Measurements from ENCODE around the gene CSNK2A1.

CSNK2A1 gene

DNA sequence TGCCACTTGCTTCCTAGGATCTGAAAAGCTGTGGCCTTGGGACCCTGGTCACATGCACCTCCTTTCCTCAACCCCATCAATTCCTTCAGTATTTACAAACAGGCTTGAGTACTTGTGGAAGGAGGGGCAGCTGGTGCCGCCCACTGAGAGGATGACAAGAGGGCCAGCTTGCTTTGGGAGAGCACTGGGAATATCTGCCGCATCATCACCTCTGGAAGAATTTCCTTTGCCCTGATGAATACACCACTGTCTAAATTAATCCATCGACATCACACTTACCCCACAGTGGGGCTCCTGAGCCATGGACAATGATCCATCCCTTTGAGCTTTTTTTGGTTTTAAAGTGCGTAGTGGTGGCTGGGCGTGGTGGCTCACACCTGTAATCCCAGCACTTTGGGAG is 107.1 kb downstream of the CSNK2A1 start:
- Histone ChIP-seq H3K4me2 (ENCODE audit: low read length) (no peak overlapping the region), H3K27ac (ENCODE audit: low read length) (no peak overlapping the region), H3K4me1 (ENCODE audit: low read length) (peaks cover 14% of the 10 kb centered on the region), H3K4me3 (ENCODE audit: low read length) (no peak overlapping the region), H3K9ac (ENCODE audit: low read length) (no peak overlapping the region), H3K36me3 (replicated peaks; ENCODE audit: low read depth, low read length) (peaks cover 66% of the 10 kb centered on the region), H3K79me2 (ENCODE audit: low read length) (no peaks in the 10 kb centered on the region), H3K27me3 (ENCODE audit: low read depth, low read length) (no peaks in the 10 kb centered on the region), H4K20me1 (ENCODE audit: insufficient read depth, low read length) (no peaks in the 10 kb centered on the region), H3K9me3 (ENCODE audit: insufficient read depth, low read length) (no peaks in the 10 kb centered on the region), H2AFZ (ENCODE audit: low read depth, low read length) (no peak overlapping the region)
- TF ChIP-seq EZH2phosphoT487 (IDR thresholded peaks at IDR 0.05; ENCODE audit: low read depth), result no peak
- TF ChIP-seq, protein P1, sequence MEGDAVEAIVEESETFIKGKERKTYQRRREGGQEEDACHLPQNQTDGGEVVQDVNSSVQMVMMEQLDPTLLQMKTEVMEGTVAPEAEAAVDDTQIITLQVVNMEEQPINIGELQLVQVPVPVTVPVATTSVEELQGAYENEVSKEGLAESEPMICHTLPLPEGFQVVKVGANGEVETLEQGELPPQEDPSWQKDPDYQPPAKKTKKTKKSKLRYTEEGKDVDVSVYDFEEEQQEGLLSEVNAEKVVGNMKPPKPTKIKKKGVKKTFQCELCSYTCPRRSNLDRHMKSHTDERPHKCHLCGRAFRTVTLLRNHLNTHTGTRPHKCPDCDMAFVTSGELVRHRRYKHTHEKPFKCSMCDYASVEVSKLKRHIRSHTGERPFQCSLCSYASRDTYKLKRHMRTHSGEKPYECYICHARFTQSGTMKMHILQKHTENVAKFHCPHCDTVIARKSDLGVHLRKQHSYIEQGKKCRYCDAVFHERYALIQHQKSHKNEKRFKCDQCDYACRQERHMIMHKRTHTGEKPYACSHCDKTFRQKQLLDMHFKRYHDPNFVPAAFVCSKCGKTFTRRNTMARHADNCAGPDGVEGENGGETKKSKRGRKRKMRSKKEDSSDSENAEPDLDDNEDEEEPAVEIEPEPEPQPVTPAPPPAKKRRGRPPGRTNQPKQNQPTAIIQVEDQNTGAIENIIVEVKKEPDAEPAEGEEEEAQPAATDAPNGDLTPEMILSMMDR (IDR thresholded peaks at IDR 0.05; ENCODE audit: low read depth, low read length), result no peak

DNA sequence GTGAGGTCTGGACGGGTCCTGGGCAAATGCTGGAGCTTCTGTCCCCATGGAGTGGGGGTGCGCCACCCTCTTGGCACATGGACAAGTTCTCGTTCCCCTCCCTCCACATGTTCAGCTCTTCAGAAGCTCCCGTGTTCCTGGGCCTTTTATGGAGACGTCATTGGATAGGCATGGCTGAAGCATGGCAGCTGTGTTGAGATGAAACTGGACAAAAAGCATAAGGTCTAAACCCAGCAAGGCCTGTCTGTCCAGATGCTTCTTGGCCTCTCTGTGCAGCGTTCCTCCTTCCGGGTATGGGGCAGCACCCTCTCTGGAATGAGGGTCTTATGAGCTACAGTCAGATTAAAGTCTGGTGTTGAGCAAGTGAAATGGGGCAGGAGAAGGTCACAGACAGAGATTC is 108.0 kb downstream of the CSNK2A1 start:
- Histone ChIP-seq H3K27me3 (ENCODE audit: low read depth, low read length) (no peaks in the 10 kb centered on the region), H3K9ac (ENCODE audit: low read length) (no peak overlapping the region), H3K79me2 (ENCODE audit: low read length) (no peaks in the 10 kb centered on the region), H3K36me3 (replicated peaks; ENCODE audit: low read depth, low read length) (peaks cover 60% of the 10 kb centered on the region), H4K20me1 (ENCODE audit: insufficient read depth, low read length) (no peaks in the 10 kb centered on the region), H2AFZ (ENCODE audit: low read depth, low read length) (no peak overlapping the region), H3K4me3 (ENCODE audit: low read length) (no peak overlapping the region), H3K9me3 (ENCODE audit: insufficient read depth, low read length) (no peaks in the 10 kb centered on the region), H3K4me1 (ENCODE audit: low read length) (peaks cover 14% of the 10 kb centered on the region), H3K4me2 (ENCODE audit: low read length) (no peak overlapping the region), H3K27ac (ENCODE audit: low read length) (no peak overlapping the region)
- TF ChIP-seq EZH2phosphoT487 (IDR thresholded peaks at IDR 0.05; ENCODE audit: low read depth), result no peak

DNA sequence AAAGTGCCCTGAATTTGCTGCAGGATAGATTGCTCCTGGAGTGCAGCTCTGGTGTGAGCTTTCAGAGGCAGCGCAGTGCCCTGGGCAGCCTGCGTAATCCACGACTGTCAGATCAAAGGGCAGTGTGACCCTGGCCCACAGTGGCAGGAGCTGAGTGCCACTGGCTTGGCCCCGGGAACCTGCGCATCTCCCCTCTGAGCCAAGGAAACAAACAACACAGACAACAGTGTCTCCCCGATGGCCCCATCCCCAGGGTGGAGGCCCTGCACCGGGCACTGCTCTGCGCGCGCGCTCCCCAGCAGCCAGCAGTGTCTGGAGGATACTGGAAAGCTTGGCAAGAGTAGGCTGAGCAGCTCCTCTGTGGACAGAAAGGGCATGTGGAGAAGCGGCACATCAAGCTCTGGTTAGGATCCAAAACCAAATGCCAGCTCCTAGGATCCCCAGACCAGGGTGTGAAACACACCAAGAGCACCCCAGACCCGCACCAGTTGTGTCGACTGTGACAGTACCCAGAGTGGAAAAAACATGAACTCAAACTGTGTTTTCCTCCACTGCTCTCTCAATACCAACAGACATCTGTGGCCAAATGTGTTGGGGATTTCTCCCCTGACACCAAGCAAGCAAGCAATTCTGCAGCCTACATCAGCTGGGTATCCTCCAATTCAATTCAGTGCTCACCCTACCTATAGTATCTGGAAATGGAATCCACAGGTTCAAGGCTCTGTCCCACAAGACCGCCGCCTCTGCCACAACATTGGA is 108.8 kb downstream of the CSNK2A1 start:
- Histone ChIP-seq H3K4me3 (ENCODE audit: low read length) (no peak overlapping the region), H4K20me1 (ENCODE audit: insufficient read depth, low read length) (no peaks in the 10 kb centered on the region), H3K4me2 (ENCODE audit: low read length) (no peak overlapping the region), H3K27me3 (ENCODE audit: low read depth, low read length) (no peaks in the 10 kb centered on the region), H3K36me3 (replicated peaks; ENCODE audit: low read depth, low read length) (peaks cover 58% of the 10 kb centered on the region), H2AFZ (ENCODE audit: low read depth, low read length) (no peak overlapping the region), H3K79me2 (ENCODE audit: low read length) (no peaks in the 10 kb centered on the region), H3K27ac (ENCODE audit: low read length) (no peak overlapping the region), H3K9me3 (ENCODE audit: insufficient read depth, low read length) (no peaks in the 10 kb centered on the region), H3K4me1 (ENCODE audit: low read length) (peaks cover 14% of the 10 kb centered on the region), H3K9ac (ENCODE audit: low read length) (no peak overlapping the region)
- TF ChIP-seq, protein P1 (IDR thresholded peaks at IDR 0.05; ENCODE audit: low read depth, low read length), result no peak
- TF ChIP-seq EZH2phosphoT487 (IDR thresholded peaks at IDR 0.05; ENCODE audit: low read depth), result no peak

DNA sequence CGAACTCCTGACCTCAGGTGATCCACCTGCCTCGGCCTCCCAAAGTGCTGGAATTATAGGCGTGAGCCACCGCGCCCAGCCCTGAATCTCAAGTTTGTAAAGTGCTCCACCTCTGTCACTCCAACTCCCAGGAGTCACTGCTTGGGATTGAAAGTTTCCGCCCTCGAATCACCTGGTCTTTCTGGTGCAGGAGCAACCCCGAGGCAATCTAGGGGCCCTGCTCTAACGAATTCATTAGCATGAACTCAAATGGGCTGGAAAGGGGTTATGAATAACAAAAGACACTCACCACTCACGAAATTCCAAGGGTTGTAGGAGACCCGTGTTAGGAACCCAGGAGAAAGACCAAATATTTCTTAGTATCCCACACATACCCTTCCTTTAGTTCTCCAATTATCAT is 109.4 kb downstream of the CSNK2A1 start:
- Histone ChIP-seq H3K9me3 (ENCODE audit: insufficient read depth, low read length) (no peaks in the 10 kb centered on the region), H3K27ac (ENCODE audit: low read length) (no peak overlapping the region), H3K4me2 (ENCODE audit: low read length) (no peak overlapping the region), H4K20me1 (ENCODE audit: insufficient read depth, low read length) (no peaks in the 10 kb centered on the region), H3K27me3 (ENCODE audit: low read depth, low read length) (no peaks in the 10 kb centered on the region), H3K9ac (ENCODE audit: low read length) (no peak overlapping the region), H3K4me3 (ENCODE audit: low read length) (no peak overlapping the region), H3K36me3 (replicated peaks; ENCODE audit: low read depth, low read length) (peaks cover 52% of the 10 kb centered on the region), H3K4me1 (ENCODE audit: low read length) (peaks cover 14% of the 10 kb centered on the region), H3K79me2 (ENCODE audit: low read length) (no peaks in the 10 kb centered on the region), H2AFZ (ENCODE audit: low read depth, low read length) (no peak overlapping the region)
- TF ChIP-seq, protein P1 (IDR thresholded peaks at IDR 0.05; ENCODE audit: low read depth, low read length), result no peak
- no peak for TF ChIP-seq EZH2phosphoT487 (IDR thresholded peaks at IDR 0.05; ENCODE audit: low read depth)
